Endothelial cell of umbilical vein (primary cell): ENCODE data around the gene SPSB2. TPM values are rescaled to one million over a fixed set of nuclear protein-coding genes. Genes with fewer than 3 reads are reported as not detected.

Experiments
- BruUV-seq: library from RNA; stranded (reverse); fragments of 400-500 nt; replicated peaks from 2 replicates; lab custom pipeline; 2021; lab: Mats Ljungman, UMichigan
- CTCF ChIA-PET: fragments of 300-600, 350-600 bp; sonication (Branson Sonifier 250); formaldehyde crosslinking; loops from one replicate; lab custom pipeline; 2021; ENCODE audit warnings: antibody characterized with exemption, inconsistent platforms; lab: Charles Lee
- POLR2A ChIA-PET: fragments of 300-600, 350-600 bp; sonication (Branson Sonifier 250); formaldehyde crosslinking; loops from one replicate; lab custom pipeline; 2021; ENCODE audit warnings: antibody characterized with exemption, inconsistent platforms; lab: Charles Lee
- DNase-seq: peaks from one replicate; pipeline ENCODE4 v3.0.0-alpha.2; 2011; ENCODE audit warnings: low read depth, low spot score
- FAIRE-seq: peaks from 2 replicates; lab custom pipeline; 2011; peaks lifted over from hg19 to GRCh38; lab: Jason Lieb, UNC
- H2AFZ ChIP-seq: 2 replicates; pipeline ENCODE4 v1.6.0; 2012; ENCODE audit warnings: low read depth, low read length, control low read depth, inconsistent platforms
- H3K27ac ChIP-seq: 2 replicates; pipeline ENCODE4 v1.5.1; 2011; ENCODE audit warnings: low read depth, mild to moderate bottlenecking, control low read depth, low read length, moderate library complexity; ENCODE audit not compliant: insufficient read depth
- H3K27me3 ChIP-seq, 2 experiments: 2 replicates each; pipeline versions ENCODE4 v1.6.0 to v1.6.1; 2011; ENCODE audit warnings: low read length in 2 of 2, mixed read lengths in 1 of 2; ENCODE audit not compliant: control insufficient read depth in 2 of 2, insufficient read depth in 2 of 2
- H3K36me3 ChIP-seq, 2 experiments: 2 replicates in 1 of 2; 3 replicates in 1 of 2; pipeline ENCODE4 v1.5.1; 2011; ENCODE audit warnings: low read length in 2 of 2, mild to moderate bottlenecking in 1 of 2, moderate library complexity in 1 of 2; ENCODE audit not compliant: control insufficient read depth in 2 of 2, insufficient read depth in 2 of 2; ENCODE audit errors: extremely low read depth in 1 of 2
- H3K4me1 ChIP-seq: 3 replicates; pipeline ENCODE4 v1.5.1; 2011; ENCODE audit warnings: mild to moderate bottlenecking, low read length; ENCODE audit not compliant: control insufficient read depth, insufficient read depth; ENCODE audit errors: extremely low read depth
- H3K4me2 ChIP-seq: 2 replicates; pipeline ENCODE4 v1.6.1; 2011; ENCODE audit warnings: low read length, control low read depth, mixed read lengths; ENCODE audit not compliant: insufficient read depth
- H3K4me3 ChIP-seq, 3 experiments: fragments of 200-600 bp in 1 of 3; sonication (generic), shearing (Covaris generic) in 1 of 3; replicated peaks in 1 of 3; 2 replicates each; pipeline ENCODE4 v1.5.1; 2011 to 2016; ENCODE audit warnings: control low read depth in 3 of 3, low read length in 3 of 3, mild to moderate bottlenecking in 2 of 3, inconsistent platforms in 1 of 3, low read depth in 1 of 3, moderate library complexity in 1 of 3; ENCODE audit not compliant: insufficient read depth in 1 of 3
- H3K79me2 ChIP-seq: 2 replicates; pipeline ENCODE4 v1.6.0; 2012; ENCODE audit warnings: low read length, inconsistent platforms; ENCODE audit not compliant: control insufficient read depth, insufficient read depth
- H3K9ac ChIP-seq: replicated peaks from 2 replicates; pipeline ENCODE3; 2011; ENCODE audit warnings: low read length, control low read depth; ENCODE audit not compliant: insufficient read depth; ENCODE audit errors: extremely low read depth
- H3K9me1 ChIP-seq: replicated peaks from 3 replicates; pipeline ENCODE4 v1.6.0; 2011; ENCODE audit warnings: mild to moderate bottlenecking, low read length; ENCODE audit not compliant: control insufficient read depth, insufficient read depth; ENCODE audit errors: extremely low read depth
- H3K9me3 ChIP-seq: replicated peaks from 2 replicates; pipeline ENCODE4 v1.5.1; 2012; ENCODE audit warnings: low read length, inconsistent platforms; ENCODE audit not compliant: control insufficient read depth, insufficient read depth
- H4K20me1 ChIP-seq: replicated peaks from 2 replicates; pipeline ENCODE3; 2011; ENCODE audit warnings: mild to moderate bottlenecking, low read length; ENCODE audit not compliant: control insufficient read depth, insufficient read depth; ENCODE audit errors: extremely low read depth
- EZH2 ChIP-seq: IDR thresholded peaks from 2 replicates; pipeline ENCODE4 v1.6.1; 2012; ENCODE audit warnings: borderline replicate concordance, low read depth, mild to moderate bottlenecking, moderate library complexity, low read length, inconsistent platforms; ENCODE audit not compliant: severe bottlenecking
- FOS ChIP-seq: IDR thresholded peaks from 2 replicates; pipeline ENCODE4 v1.6.1; 2011; ENCODE audit warnings: mild to moderate bottlenecking, low read length, moderate library complexity, borderline replicate concordance; ENCODE audit not compliant: insufficient read depth
- GATA2 ChIP-seq: IDR thresholded peaks from 2 replicates; pipeline ENCODE4 v1.7.0; 2011; ENCODE audit warnings: low read depth, mild to moderate bottlenecking, moderate library complexity, mixed read lengths, low read length; ENCODE audit not compliant: insufficient read length, insufficient read depth
- JUN ChIP-seq: IDR thresholded peaks from 2 replicates; pipeline ENCODE4 v1.6.1; 2011; ENCODE audit warnings: borderline replicate concordance, low read depth; ENCODE audit not compliant: insufficient read length, insufficient read depth
- MYC ChIP-seq: IDR thresholded peaks from one replicate; pipeline ENCODE4 v1.6.1; 2011; ENCODE audit warnings: mild to moderate bottlenecking, low read depth, low read length
- POLR2A ChIP-seq: IDR thresholded peaks from 2 replicates; pipeline ENCODE4 v1.6.1; 2012; ENCODE audit warnings: low read depth, mild to moderate bottlenecking, control low read depth, low read length
- POLR2AphosphoS5 ChIP-seq: IDR thresholded peaks from 2 replicates; pipeline ENCODE4 v1.6.1; 2012; ENCODE audit warnings: low read depth, mild to moderate bottlenecking, control low read depth, low read length, moderate library complexity; ENCODE audit not compliant: insufficient read depth
- dilution Hi-C: fragments of 300-500 bp; cut with MboI; formaldehyde crosslinking; loops from one replicate; pipeline ENCODE4 v1.15.0; 2019; ENCODE audit warnings: low sequenced_read_pairs; ENCODE audit not compliant: extremely low pct_ligation_motif_present
- intact Hi-C: fragments of 100-400 bp; cut with micrococcal nuclease; formaldehyde crosslinking; loops from one replicate; pipeline ENCODE4 v1.10.0; 2022
- polyA plus RNA-seq, 4 experiments: library from polyadenylated mRNA; depleted of rRNA in 3 of 4; stranded (reverse) in 3 of 4; unstranded in 1 of 4; fragments of >200 nt; gene quantifications; 2 replicates each; pipeline versions ENCODE4 v1.2.1 to v1.2.3, GENCODE V29; 2011 to 2012; ENCODE audit warnings: missing spikeins in 1 of 4
- total RNA-seq: library from RNA; stranded (reverse); gene quantifications from 2 replicates; pipeline ENCODE4 v1.2.3, GENCODE V29; 2021
- TF ChIP-seq, protein P1 (sequence below): IDR thresholded peaks from 2 replicates; pipeline ENCODE4 v1.6.1; 2011; ENCODE audit not compliant: insufficient read depth, insufficient read length

The SPSB2 gene
- total and polyA plus RNA-seq, 2 donors (not counting 3 experiments of a cell fraction or from before 2014, with no cell fraction given) = 3.8 to 6.9 TPM

DNA sequence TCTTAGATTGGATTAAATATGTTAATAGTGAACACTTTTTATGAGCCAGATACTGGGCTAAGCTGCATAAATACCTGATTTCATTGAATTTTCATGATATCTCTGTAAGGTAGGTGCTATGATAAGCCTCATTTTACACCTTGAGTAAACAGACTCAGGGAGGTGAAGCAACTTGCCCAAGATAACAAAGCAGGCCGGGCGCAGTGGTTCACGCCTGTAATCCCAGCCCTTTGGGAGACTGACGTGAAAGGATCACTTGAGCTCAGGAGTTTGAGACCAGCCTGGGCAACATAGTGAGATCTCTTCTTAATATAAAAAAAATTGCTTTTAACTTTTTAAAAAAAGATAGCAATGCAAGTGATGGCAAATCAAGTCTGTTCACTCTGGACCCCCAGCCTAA, 31.0 kb downstream of the SPSB2 start:
- Histone ChIP-seq H3K9ac (no peak overlapping the region), H3K4me3 (no peak overlapping the region), H3K9me1 (no peaks in the 10 kb centered on the region), H3K79me2 (no peaks in the 10 kb centered on the region), H4K20me1 (no peaks in the 10 kb centered on the region), H3K4me2 (no peak overlapping the region), H2AFZ (no peak overlapping the region), H3K9me3 (no peaks in the 10 kb centered on the region), H3K4me1 (no peaks in the 10 kb centered on the region), H3K36me3 (peaks cover 6 to 72% of the 10 kb centered on the region in 2 experiments), H3K27me3 (no peaks in the 10 kb centered on the region), H3K27ac (no peak overlapping the region)
- DNase-seq (no peak), FAIRE-seq (no peak)
- ChIA-PET CTCF (interaction anchor here (1.1 to 2.2 kb wide), 4 partner anchors 9 to 222 kb away, joined by 3 to 9 read pairs (median 3); partner anchors contain the start of genes CDCA3 and MLF2), POLR2A (interaction anchor here (1.4 kb wide), 1 partner anchor 10 kb away, joined by 7 read pairs; the partner anchor contains the start of genes CDCA3 and USP5)
- intact Hi-C loops = no loop called here
- no peak for TF ChIP-seq POLR2A
- no peak for TF ChIP-seq EZH2
- TF ChIP-seq POLR2AphosphoS5 = no peak
- TF ChIP-seq GATA2 = no peak
- no peak for TF ChIP-seq FOS
- TF ChIP-seq JUN = no peak
- no peak for TF ChIP-seq MYC
- TF ChIP-seq, protein P1, sequence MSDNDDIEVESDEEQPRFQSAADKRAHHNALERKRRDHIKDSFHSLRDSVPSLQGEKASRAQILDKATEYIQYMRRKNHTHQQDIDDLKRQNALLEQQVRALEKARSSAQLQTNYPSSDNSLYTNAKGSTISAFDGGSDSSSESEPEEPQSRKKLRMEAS = no peak
- dilution Hi-C loops = no loop called here
- BruUV-seq = no TSS peak
